Heart right ventricle (tissue), 16 donors: Measurements from ENCODE around the gene STAG2. TPM values are rescaled to one million over a fixed set of nuclear protein-coding genes. Genes with fewer than 3 reads are reported as not detected.

ENCODE experiments used
- ATAC-seq, 8 donors: fragments of 200-7000 bp; cut with Tn5 transposase; one replicate each; pipeline ENCODE4 v1.9.1; 2020; ENCODE audit warnings: mild to moderate bottlenecking in 8 of 8, moderate library complexity in 8 of 8, moderate number of reproducible peaks in 1 of 8
- DNase-seq, 2 donors: peaks; one replicate each; pipeline ENCODE4 v3.0.0-alpha.2; 2020
- H3K27ac ChIP-seq, 10 donors: fragments of 200-600 bp; sonication (generic) in 2 of 10; one replicate each; pipeline versions ENCODE4 v1.5.0 to v1.8.0; 2020 to 2022; ENCODE audit warnings: mild to moderate bottlenecking in 3 of 10
- H3K27me3 ChIP-seq, 7 donors: fragments of 200-600 bp; one replicate each; pipeline ENCODE4 v1.8.0; 2021 to 2022; ENCODE audit warnings: mild to moderate bottlenecking in 2 of 7
- H3K36me3 ChIP-seq, 9 donors: fragments of 200-600 bp; sonication (generic) in 1 of 9; one replicate each; pipeline versions ENCODE4 v1.5.0 to v1.8.0; 2020 to 2022; ENCODE audit warnings: mild to moderate bottlenecking in 2 of 9
- H3K4me1 ChIP-seq, 9 donors: fragments of 200-600 bp; sonication (generic) in 1 of 9; one replicate each; pipeline versions ENCODE4 v1.5.0 to v1.8.0; 2020 to 2022; ENCODE audit warnings: mild to moderate bottlenecking in 4 of 9
- H3K4me3 ChIP-seq, 10 donors: fragments of 200-600 bp; sonication (generic) in 2 of 10; one replicate each; pipeline versions ENCODE4 v1.5.0 to v1.8.0; 2020 to 2022; ENCODE audit warnings: mild to moderate bottlenecking in 7 of 10, moderate library complexity in 2 of 10
- H3K9me3 ChIP-seq, 11 donors: fragments of 200-600 bp in 10 of 11; sonication (generic) in 2 of 11; one replicate each; pipeline versions ENCODE4 v1.5.0 to v1.8.0; 2013 to 2022; ENCODE audit warnings: mild to moderate bottlenecking in 2 of 11, control low read depth in 1 of 11, moderate library complexity in 1 of 11
- WGBS, 2 donors: extraction: QIAGEN DNeasy Blood & Tissue Kit; methylation state at CpG; one replicate each; pipeline ENCODE4 v1.1.7; 2013; ENCODE audit warnings: inconsistent platforms in 1 of 2; 5-methylcytosine and 5-hydroxymethylcytosine counted together
- intact Hi-C, 10 donors: fragments of 100-400 bp; cut with DNase I; formaldehyde crosslinking; loops; one replicate each; pipeline versions ENCODE4 v1.11.1 to v1.14.2; 2022
- polyA plus RNA-seq, 2 donors: library from polyadenylated mRNA; stranded (reverse); fragments of 200-250 nt; gene quantifications; one replicate each; pipeline ENCODE4 v1.2.3, GENCODE V29; 2013
- total RNA-seq, 10 donors: library from RNA; stranded (reverse); fragmentation: NEBNext Ultra II Directional in 3 of 10; extraction: Animal tissue kit (Norgen Biotek cat#: 25700) in 3 of 10; gene quantifications; one replicate each; pipeline versions ENCODE4 v1.2.1 to v1.2.4, GENCODE V29; 2021 to 2023
- TF ChIP-seq, protein P1 (sequence below), 9 donors: fragments of 200-600 bp; sonication (generic) in 2 of 9; IDR thresholded peaks; one replicate each; pipeline versions ENCODE4 v1.5.0 to v1.8.0; 2021 to 2022; ENCODE audit warnings: antibody characterized with exemption in 9 of 9, mild to moderate bottlenecking in 5 of 9, moderate library complexity in 1 of 9
- donor health status: Arrhythmogenic right ventricular cardiomyopathy.
- donor health status: ischemic (EF 13 %, LVEDD 7.1; RV severe dilation, severe dysfunction).
- donor health status: healthy with polysubstance abuse.
- donor health status: DM: no; HTN: yes; CAD: no.
- donor health status: DM: no; HTN: no; CAD: no.
- donor health status: ischemic (EF 25% LVEDD 6.9; RV normal size, moderate dysfunction).
- donor health status: ischemic (EF 25% LVEDD 5.7; RV mildly dilated, moderate dysfunction).
- donor health status: healthy.
- donor health status: DM: yes; HTN: yes; CAD: no.
- donor health status: Ischemic cardiomyopathy.
- donor health status: ischemic (EF 35%, LVEDD 5.7; RV mildly dilated, moderate dysfunction).
- donor health status: nonischemic (EF 11% LVEDD 7.7; RV severe dilation, severe dysfunction).
- donor health status: DM: yes; HTN: yes; CAD: no.
- donor health status: PGD.
- donor health status: ischemic (EF 29% LVEDD 5.4; RV normal size, mild dysfunction).
- donor health status: nonischemic (EF 23%, LVEDD 6.1; RV moderate dilation, normal function).

Gene STAG2
- total and polyA plus RNA-seq, 12 donors, result 10.1 to 36.5 (median 28.3) TPM

DNA sequence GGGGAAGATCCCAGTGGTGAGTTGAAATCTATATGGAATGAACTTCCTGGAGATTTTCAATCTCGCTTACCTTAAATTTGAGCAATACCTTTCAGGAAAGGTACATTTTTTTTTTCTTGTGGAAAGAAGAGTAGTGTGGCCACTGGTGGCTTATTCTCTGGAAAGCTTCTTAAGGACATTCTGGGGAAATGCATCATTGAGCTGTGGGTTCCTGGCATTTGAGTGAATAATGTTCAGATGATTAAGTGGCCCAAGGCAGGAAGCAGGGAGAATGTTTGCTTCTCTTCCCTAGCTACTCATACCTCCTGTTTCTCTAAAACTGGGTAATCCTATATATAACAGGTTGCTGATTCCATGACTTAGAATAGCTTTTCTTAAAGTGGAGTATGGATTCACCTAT is 31.8 kb downstream of the STAG2 start:
- intact Hi-C loops, result no loop called here
- H3K36me3 ChIP-seq, result no peaks in the 10 kb centered on the region
- H3K4me1 ChIP-seq, result peaks cover 0 to 35% (median 9%) of the 10 kb centered on the region in 9 donors
- WGBS, 2 donors, result 95 to 100% methylated on average over 1 of the region's 1 CpG
- no peaks in the 10 kb centered on the region for H3K9me3 ChIP-seq
- ATAC-seq (no peak), DNase-seq (no peak)
- TF ChIP-seq, protein P1, sequence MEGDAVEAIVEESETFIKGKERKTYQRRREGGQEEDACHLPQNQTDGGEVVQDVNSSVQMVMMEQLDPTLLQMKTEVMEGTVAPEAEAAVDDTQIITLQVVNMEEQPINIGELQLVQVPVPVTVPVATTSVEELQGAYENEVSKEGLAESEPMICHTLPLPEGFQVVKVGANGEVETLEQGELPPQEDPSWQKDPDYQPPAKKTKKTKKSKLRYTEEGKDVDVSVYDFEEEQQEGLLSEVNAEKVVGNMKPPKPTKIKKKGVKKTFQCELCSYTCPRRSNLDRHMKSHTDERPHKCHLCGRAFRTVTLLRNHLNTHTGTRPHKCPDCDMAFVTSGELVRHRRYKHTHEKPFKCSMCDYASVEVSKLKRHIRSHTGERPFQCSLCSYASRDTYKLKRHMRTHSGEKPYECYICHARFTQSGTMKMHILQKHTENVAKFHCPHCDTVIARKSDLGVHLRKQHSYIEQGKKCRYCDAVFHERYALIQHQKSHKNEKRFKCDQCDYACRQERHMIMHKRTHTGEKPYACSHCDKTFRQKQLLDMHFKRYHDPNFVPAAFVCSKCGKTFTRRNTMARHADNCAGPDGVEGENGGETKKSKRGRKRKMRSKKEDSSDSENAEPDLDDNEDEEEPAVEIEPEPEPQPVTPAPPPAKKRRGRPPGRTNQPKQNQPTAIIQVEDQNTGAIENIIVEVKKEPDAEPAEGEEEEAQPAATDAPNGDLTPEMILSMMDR (IDR thresholded peaks at IDR 0.05), result no peak
- no peak overlapping the region for H3K4me3 ChIP-seq
- H3K27me3 ChIP-seq, result no peaks in the 10 kb centered on the region
- H3K27ac ChIP-seq, result no peak overlapping the region

DNA sequence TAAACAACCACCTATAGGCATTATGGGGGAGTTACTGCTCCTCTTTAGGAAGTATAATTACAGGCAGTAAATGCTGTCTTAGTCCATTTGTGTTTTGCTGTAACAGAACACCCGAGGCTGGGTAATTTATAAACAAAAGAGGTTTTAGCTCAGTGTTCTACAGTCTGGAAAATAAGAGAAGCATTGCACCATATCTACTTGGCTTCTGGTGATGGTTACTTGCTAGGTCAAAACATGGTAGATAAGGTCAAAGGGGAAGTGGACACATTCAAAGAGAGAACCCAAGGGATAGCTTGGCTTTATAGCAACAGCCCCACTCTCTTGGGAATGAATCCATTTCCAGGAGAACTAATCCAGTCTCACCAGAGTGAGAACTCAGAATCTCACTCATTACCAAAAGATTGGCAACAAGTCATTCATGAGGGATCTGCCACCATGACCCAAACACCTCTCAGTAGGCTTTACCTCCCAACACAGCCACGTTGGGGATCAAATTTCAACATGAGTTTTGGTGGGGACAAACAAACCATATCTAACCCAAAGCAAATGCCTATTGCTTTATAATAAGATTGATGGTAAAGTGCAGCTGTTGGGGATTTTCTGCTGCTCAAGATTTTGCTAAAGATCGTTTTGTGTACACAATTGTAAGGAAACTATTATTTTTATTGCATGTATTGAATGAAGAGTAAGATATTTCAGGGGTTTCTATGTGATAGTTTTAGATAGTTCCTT is 32.6 kb downstream of the STAG2 start:
- Histone ChIP-seq H3K27ac (no peak overlapping the region), H3K9me3 (no peaks in the 10 kb centered on the region), H3K4me1 (peaks cover 0 to 35% (median 9%) of the 10 kb centered on the region in 9 donors), H3K27me3 (no peaks in the 10 kb centered on the region), H3K36me3 (no peaks in the 10 kb centered on the region), H3K4me3 (no peak overlapping the region)
- 41 to 58% methylated on average over 3 of the region's 3 CpGs for WGBS, 2 donors
- DNase-seq (no peak), ATAC-seq (no peak)
- intact Hi-C loops, result no loop called here
- TF ChIP-seq, protein P1 (IDR thresholded peaks at IDR 0.05), result no peak

DNA sequence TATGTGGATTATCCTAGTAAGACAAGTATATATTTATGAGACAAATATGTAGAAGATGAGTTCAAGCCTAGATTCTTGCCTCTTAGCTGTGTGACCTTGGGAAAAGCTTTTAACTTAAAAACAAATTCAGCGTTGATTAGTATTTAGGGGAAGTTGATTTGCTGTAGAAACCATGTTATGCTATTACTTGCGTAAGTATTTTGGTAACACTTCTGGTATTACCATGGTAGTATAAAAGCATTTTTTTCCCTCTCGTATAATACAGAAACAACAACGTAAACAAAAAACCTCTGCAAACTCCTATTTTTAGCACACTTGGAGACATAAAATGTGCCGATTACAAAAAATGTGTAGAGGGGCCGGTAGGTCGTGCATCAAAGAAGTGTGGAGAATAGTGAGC is 33.2 kb downstream of the STAG2 start:
- intact Hi-C loops, result no loop called here
- DNase-seq (no peak), ATAC-seq (no peak)
- TF ChIP-seq, protein P1 (IDR thresholded peaks at IDR 0.05), result no peak
- peak overlapping the region in 1 of 10 donors; percentile 10 for H3K27ac ChIP-seq
- H3K4me1 ChIP-seq, result peaks cover 0 to 35% (median 9%) of the 10 kb centered on the region in 9 donors
- no peaks in the 10 kb centered on the region for H3K36me3 ChIP-seq
- WGBS, 2 donors, result 56 to 63% methylated on average over 7 of the region's 7 CpGs
- H3K9me3 ChIP-seq, result no peaks in the 10 kb centered on the region
- H3K27me3 ChIP-seq, result no peaks in the 10 kb centered on the region
- H3K4me3 ChIP-seq, result no peak overlapping the region

DNA sequence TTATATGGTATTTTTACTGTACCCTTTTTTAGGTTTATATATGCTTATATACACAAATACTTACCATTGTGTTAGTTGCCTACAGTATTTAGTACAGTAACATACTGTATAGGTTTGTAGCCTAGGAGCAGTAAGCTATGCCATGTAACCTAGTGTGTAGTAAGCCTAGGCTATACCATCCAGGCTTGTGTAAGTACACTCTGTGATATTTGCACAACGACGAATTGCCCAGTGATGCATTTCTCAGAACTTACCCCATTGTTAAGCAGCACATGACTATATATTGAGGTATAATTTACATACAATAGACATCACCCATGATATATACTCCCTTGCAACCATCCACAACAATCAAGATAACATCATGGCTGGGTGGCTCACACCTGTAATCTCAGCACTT is 40.1 kb downstream of the STAG2 start:
- no peaks in the 10 kb centered on the region for H3K9me3 ChIP-seq
- DNase-seq (no peak), ATAC-seq (no peak)
- no peaks in the 10 kb centered on the region for H3K27me3 ChIP-seq
- H3K4me1 ChIP-seq, result peaks cover 0 to 6% (median 0%) of the 10 kb centered on the region in 9 donors
- no peaks in the 10 kb centered on the region for H3K36me3 ChIP-seq
- H3K4me3 ChIP-seq, result no peak overlapping the region
- intact Hi-C loops, result no loop called here
- 87 to 97% methylated on average over 2 of the region's 2 CpGs for WGBS, 2 donors
- no peak overlapping the region for H3K27ac ChIP-seq
- TF ChIP-seq, protein P1 (IDR thresholded peaks at IDR 0.05), result no peak
